Activated CD4-positive, alpha-beta T cell treated with anti-CD3 and anti-CD28 coated beads, Interleukin-2, amount 50 U/mL, for 1 hour (primary cell): Measurements from ENCODE around the gene TRAP1.

ENCODE experiments used
- DNase-seq: peaks from one replicate; pipeline ENCODE4 v3.0.0-alpha.2; 2020

TRAP1 gene

DNA sequence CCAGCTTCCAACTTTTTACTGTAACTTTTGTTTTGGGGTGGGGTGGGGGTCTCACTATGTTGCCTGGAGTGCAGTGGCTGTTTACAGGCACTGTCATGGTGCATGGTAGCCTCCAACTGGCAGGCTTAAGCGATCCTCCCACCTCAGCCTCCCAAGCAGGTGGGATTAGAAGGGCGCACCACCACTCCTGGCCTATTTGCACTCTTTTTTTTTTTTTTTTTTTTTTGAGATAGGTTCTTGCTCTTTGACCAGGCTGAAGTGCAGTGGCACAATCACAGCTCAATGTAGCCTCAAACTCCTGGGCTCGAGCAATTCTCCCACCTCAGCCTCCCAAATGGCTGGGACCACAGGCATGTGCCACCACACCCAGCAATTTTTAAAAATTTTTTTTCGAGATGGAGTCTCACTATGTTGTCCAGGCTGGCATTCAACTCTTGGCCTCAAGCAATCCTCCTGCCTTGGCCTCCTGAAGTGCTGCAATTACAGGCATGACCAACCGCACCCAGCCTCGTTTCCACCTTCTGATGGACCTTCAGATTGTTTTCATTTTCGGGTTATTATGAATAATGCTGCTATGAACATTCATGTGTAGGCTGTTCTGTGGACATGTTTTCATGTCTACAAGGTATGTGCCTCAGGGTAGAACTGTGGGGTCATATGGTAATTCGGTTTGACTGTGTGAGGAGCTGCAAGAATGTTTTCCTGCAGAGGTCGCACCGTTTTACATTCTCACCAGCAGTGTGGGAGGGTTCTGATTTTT lies 10.9 kb downstream of the TRAP1 start:
- no peak for DNase-seq

DNA sequence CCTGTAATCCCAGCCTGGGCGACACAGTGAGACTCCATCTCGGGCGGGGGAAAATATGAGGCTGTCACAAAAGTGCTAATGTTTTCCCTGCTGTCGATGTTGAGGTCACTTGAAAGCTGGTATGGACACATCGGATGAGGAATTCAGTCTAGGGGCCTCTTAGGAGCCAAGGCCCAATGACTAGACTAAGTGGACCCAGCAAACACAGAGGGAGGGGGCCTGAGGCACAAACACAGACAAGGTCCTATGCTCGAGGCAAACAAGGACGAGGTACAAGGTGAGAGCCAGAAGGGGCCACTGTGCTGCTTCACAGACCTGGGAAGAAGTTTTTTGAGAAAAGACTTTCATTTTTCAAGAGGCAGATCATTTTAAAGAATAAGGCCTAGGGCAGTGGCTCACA lies 15.2 kb downstream of the TRAP1 start:
- no peak for DNase-seq

DNA sequence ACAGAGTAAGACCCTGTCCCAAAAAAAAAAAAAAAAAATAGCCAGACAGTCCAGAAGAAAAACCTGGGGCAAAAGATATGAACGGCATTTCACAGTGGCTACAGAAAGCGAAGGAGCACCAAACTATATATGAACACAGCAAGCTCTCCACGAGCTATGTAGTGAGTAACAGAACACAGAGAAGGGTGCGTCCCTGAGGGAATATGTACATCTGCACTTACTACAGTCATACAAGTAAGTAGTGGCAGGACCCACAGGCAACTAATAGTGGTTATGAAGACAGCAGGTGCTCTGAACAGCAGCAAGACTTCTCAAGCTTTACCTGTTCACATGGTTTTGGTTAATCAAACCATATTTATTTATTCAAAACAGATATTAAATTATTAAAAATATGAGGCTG lies 15.8 kb downstream of the TRAP1 start:
- DNase-seq: no peak

GRCh38 chr16:3698941-3699340 lies 18.4 kb downstream of the TRAP1 start:
- no peak for DNase-seq

GRCh38 chr16:3696425-3697218 lies 20.7 kb downstream of the TRAP1 start:
- no peak for DNase-seq

DNA sequence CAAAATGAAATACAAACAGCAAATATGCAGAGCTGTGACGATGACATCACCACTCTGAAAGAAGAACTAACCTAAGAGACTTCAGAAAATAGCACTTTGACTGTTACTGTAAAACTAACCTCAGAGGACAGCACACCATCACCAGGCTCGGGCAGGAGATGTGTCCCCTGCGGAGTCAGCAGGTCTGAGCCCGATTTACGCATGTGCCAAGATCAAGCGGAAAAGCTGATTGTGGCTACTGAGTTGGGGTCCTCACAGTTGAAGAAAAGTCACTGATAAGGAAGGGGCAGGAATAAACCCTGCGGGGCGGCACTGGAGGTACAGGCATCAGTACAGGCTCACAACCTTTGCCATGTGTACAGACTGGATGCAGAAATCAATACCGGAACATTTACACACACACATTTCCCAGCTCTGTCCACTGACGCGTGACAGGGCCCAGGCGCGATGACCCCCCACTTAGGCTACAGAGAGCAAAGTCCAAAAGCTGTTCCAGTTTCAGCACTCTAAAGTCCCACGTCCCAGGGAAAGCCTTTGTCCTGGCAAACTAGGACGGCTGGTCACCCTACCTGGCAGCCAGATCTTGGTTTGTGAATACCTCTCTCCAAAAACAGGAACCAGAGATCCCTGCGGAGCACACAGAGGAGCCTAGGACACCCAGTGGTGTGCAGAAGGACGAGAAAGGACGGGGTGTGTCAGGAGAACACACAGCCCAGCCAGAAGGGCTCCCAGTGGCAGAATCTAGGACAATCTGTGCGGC lies 21.5 kb downstream of the TRAP1 start:
- no peak for DNase-seq

DNA sequence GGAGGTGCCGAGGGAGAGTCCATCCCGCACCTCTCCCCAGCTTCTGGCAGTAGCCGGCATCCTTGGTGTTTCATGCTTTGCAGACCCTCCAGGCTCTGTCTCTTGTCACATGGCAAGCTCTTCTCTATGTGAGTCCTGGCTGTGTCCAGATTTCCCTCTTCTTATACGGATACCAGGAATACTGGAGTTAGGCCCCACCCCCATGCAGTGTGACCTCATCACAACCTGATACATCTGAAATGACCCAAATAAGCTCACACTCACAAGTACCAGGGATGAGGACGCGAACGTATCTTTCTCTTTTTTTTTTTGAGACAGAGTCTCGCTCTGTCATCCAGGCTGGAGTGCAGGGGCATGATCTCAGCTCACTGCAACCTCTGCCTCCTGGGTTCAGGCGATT lies 23.3 kb downstream of the TRAP1 start:
- no peak for DNase-seq

- no peak for DNase-seq
Observed at GRCh38 chr16:3691761-3692160, 25.6 kb downstream of the TRAP1 start.

DNA sequence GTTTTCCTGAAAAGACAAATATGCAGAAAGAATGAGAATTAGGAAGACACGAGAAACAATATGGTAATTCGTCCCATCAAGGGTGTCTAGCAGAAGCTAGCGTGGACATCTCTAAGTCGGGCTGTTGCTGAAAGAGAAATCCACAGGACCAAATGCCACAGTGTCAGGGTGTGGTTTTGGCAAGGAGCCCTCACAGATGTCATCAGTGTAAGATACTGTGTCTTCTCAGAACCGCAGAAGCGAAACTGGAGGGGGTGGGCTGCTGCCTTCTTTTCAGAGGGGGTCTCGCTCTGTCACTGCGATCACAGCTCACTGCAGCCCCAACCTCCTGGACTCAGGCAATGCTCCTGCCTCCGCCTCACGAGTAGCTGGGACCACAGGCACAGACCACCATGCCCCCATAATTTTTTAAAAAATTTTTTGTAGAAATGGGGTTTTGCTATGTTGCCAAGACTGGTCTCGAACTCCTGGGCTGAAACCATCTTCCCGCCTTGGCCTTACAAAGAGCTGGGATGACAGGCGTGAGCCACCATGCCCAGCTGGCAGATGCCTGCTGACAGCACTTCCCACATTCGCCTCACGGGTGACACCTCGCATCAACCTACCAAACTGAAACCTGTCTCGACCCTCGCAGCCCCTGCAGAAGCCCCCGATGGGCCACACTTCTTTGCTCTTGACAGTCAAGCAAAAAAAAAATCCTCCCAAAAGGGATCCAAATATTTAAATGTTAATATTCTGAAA lies 26.2 kb downstream of the TRAP1 start:
- no peak for DNase-seq

GRCh38 chr16:3690470-3690928 lies 26.8 kb downstream of the TRAP1 start:
- peak; percentile 84 for DNase-seq

DNA sequence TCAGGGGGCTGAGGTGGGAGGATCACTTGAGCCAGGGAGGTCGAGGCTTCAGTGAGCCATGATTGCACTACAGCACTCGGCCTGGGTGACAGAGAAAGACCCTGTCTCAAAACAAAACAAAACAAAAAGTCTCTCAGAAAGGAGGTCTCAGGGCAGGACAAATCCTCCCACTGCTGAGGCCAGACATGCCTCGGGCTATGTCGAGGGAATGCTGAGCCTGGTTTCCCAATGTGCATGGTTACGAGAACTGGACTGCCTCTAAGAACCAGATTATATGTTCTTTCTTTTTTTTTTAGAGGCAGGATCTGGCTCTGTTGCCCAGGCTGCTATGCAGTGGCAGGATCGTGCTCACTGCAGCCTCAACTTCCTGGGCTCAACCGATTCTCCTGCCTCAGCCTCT lies 27.6 kb downstream of the TRAP1 start:
- no peak for DNase-seq

- DNase-seq: no peak
Observed at GRCh38 chr16:3687792-3688191, 29.5 kb downstream of the TRAP1 start.

- DNase-seq: no peak
Observed at GRCh38 chr16:3687021-3687420, 30.3 kb downstream of the TRAP1 start.

GRCh38 chr16:3681206-3681605 lies 36.1 kb downstream of the TRAP1 start:
- no peak for DNase-seq

DNA sequence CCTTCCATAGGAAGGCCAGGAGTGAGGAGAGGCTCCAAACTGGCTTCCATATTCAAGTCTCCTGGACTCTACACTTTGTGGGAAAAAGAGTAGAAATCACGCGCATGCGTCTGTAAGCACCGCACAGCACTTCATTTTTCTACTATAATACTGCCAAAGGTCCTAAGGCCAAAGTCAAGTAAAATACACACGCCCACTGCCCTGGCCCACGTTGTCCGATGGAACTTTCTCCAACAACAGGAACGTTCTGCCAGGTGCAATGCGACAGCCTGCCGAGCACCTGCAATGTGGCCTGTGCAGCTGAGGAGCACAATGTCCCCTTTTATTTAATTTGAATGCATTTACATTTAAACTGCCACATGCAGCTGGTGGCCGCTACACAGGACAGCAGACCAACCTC lies 39.3 kb downstream of the TRAP1 start:
- DNase-seq: no peak

DNA sequence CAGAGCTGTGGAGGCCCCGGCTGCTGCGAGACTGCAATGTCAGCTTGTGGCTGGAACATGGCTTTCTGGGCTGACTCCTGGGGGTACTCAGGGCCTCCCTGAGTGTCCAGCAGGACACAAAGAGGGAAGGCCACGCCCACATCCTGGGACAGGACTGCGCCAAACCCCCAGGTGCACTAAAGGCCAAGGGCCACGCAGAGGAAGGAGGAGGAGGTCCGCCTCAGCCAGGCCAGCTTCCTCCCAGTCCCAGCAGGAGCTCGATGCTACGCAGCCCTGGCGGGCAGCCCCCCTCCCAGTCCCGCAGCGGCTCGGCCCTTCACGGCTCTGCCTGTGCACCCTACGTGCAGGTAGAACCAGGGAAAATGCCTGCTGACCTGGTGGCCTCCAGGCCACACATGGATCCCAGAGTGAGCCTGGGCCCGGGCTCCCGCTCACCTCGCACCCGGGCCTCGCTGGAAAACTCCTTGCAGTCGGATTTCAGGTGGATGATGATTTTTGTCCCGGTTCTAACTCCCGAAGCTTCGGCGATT lies 41.7 kb downstream of the TRAP1 start:
- no peak for DNase-seq

- no peak for DNase-seq
Observed at GRCh38 chr16:3674513-3675295, 42.6 kb downstream of the TRAP1 start.

DNA sequence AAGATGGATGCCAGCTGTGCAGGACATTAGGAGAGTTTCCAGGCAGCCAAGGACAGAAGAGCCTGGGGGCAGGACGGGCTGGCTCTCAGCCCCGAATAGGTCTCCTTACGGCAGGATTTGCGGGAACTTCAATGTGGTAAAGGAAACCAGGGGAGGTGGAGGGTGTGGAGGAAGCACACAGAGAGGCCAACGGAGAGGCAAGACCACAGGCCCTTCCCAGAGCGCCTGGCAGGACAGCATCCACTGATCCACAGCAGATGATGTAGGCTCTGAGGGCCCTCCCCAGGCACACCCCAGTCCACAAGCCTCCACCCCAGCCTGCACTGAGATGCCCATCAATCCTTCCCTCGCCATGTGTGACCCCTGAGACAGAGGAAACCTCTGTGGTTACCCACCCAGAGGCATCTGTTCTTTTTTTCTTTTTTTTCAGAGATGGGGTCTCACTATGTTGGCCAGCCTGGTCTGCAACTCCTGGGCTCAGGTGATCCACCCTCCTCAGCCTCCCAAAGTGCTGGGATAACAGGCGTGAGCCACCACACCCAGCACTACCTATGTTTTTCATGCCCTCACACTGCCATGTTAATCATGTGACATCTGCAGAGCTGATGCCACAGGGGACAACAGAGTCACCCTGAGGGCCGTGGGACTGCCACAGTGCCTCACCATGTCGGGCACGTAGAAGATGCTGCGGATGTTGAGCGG lies 43.5 kb downstream of the TRAP1 start:
- no peak for DNase-seq

DNA sequence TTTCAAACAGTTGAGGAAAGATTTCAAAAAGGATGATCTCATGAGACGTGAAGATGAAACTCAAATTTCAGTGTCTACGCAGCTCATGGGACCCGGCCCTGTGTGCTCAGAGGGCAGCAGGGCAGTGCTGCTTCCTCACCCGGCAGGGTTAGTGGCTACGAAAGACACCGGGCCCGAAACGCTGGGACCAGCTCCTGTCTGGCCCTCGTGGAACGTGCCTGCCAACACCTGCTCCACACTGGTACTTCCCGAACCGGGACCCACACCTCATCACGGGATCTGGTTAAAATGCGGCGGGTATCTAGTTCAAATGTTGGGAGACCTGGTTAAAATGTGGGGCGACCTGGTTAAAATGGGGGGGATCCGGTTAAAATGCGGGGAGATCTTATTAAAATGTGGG lies 44.1 kb downstream of the TRAP1 start:
- no peak for DNase-seq

GRCh38 chr16:3672571-3673041 lies 44.7 kb downstream of the TRAP1 start:
- DNase-seq: no peak

DNA sequence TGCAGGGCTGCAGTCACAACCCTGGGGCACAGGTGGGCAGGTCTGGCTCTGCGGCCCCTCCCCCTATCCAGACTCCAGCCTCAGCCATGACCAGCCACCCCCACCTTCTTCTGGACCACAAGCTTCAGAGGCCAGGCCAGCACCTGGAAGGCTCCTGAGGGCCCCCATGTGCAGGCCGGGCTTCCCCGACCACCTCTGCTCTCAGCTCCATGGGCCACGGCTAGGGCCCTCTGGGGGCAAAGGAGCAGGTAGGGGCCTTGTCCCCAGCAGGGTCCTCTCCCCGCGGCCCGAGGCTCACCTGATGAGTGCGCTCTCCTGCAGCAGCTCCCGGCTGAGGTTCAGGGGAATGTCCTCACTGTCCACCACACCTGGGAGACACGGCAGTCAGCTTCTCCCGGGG lies 45.9 kb downstream of the TRAP1 start:
- no peak for DNase-seq
